ENCODE results near the gene COL4A4. TPM values are rescaled to one million over a fixed set of nuclear protein-coding genes. Genes with fewer than 3 reads are reported as not detected.

The COL4A4 gene
- total and polyA plus RNA-seq, 2 of the 13 experiments (the other 11 are each of a cell fraction or from before 2014, with no cell fraction given): not detected

DNA sequence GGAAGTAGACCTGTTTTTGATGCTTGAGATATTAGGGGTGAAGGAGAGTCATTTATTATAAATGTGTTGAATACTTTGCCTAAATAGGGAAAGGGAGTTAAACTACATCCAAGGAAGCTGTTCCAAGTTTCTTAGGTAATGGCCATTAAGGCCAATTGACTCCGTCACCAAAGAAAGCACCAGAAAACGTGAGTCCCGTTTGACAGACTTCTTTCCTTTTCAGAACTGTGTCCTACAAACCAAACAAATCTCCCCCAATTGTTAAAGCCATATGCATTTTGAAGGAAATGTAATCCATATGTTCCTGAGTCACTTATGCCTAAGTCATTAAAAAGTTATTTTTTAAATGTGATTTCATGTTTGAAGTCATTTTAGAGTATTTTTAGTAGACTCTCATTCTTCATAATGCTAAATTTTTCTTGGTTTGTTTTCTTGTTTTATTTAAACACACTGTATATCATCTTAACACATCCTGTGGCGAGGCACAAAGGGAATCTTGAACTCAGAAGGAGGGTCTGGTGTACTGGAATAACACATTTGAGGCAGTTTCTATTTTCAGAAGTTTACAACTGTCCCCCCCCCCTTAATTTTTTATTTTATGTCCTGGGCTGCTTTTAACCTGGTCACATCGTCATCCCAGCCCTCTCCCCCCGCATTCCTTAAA is 194.5 kb downstream of the COL4A4 start (continued):
- TF ChIP-seq RERE (CRISPR knock-in tag; IDR thresholded peaks at IDR 0.05; ENCODE audit: low read depth) (no peak), ZNF572 (CRISPR knock-in tag; IDR thresholded peaks at IDR 0.05) (no peak), ZNF17 (CRISPR knock-in tag; IDR thresholded peaks at IDR 0.05) (no peak)

GRCh38 chr2:226965376-226965775 is 198.6 kb downstream of the COL4A4 start:
- DNase-seq (ENCODE audit: low spot score): no peak
- no peak overlapping the region for H3K27ac ChIP-seq (ENCODE audit: extremely low read length, insufficient read depth, low read length)
- POLR2A ChIA-PET: no interaction called here
- H3K79me2 ChIP-seq (ENCODE audit: insufficient read depth, low read length): no peaks in the 10 kb centered on the region
- H3K4me2 ChIP-seq (ENCODE audit: low read depth, low read length): no peak overlapping the region
- CTCF ChIA-PET (ENCODE audit: low intra/inter-chr PET ratio, low total read pairs): no interaction called here
- FAIRE-seq: no peak
- TF ChIP-seq, protein P1, sequence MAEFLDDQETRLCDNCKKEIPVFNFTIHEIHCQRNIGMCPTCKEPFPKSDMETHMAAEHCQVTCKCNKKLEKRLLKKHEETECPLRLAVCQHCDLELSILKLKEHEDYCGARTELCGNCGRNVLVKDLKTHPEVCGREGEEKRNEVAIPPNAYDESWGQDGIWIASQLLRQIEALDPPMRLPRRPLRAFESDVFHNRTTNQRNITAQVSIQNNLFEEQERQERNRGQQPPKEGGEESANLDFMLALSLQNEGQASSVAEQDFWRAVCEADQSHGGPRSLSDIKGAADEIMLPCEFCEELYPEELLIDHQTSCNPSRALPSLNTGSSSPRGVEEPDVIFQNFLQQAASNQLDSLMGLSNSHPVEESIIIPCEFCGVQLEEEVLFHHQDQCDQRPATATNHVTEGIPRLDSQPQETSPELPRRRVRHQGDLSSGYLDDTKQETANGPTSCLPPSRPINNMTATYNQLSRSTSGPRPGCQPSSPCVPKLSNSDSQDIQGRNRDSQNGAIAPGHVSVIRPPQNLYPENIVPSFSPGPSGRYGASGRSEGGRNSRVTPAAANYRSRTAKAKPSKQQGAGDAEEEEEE (CRISPR knock-in tag; IDR thresholded peaks at IDR 0.05; ENCODE audit: borderline replicate concordance): no peak
- TF ChIP-seq, protein P2, sequence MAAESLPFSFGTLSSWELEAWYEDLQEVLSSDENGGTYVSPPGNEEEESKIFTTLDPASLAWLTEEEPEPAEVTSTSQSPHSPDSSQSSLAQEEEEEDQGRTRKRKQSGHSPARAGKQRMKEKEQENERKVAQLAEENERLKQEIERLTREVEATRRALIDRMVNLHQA (CRISPR knock-in tag; IDR thresholded peaks at IDR 0.05): no peak
- intact Hi-C loops (cut with micrococcal nuclease; ENCODE audit: unreplicated experiment): no loop called here
- no peak overlapping the region for H2AFZ ChIP-seq (ENCODE audit: low read length)
- H3K4me3 ChIP-seq (replicated peaks in 1 of 3; ENCODE audit: insufficient read depth in 1 of 3, low read depth in 2 of 3, low read length in 3 of 3): no peak overlapping the region
- BruUV-seq (replicated peaks): no TSS peak
- no peak for ATAC-seq
- no peak overlapping the region for H3K9ac ChIP-seq (ENCODE audit: insufficient read depth, low read depth, low read length)
- no peaks in the 10 kb centered on the region for H3K36me3 ChIP-seq (replicated peaks in 1 of 2; ENCODE audit: control insufficient read depth in 1 of 2, insufficient read depth in 2 of 2, low read length in 2 of 2)
- no peaks in the 10 kb centered on the region for H4K20me1 ChIP-seq (ENCODE audit: insufficient read depth, low read length)
- H3K4me1 ChIP-seq (ENCODE audit: insufficient read depth, low read length): no peaks in the 10 kb centered on the region
- H3K27me3 ChIP-seq (ENCODE audit: control insufficient read depth in 1 of 2, insufficient read depth in 2 of 2, low read length in 2 of 2): no peaks in the 10 kb centered on the region
- in situ Hi-C loops (cut with HindIII; ENCODE audit: extremely low pct_ligation_motif_present, low pct_unique_long_range_greater_than_20kb): no loop called here
- WGBS (ENCODE audit: low lambda C conversion rate): 66% methylated on average over 1 of the region's 1 CpG
- no peaks in the 10 kb centered on the region for H3K9me3 ChIP-seq (ENCODE audit: low read length)

Data from HepG2 (cell line).